ENCODE results near the gene CADPS. TPM values are rescaled to one million over a fixed set of nuclear protein-coding genes. Genes with fewer than 3 reads are reported as not detected.
A peak's percentile ranks its signal among the peaks of the same experiment; 100 is the strongest.

The CADPS gene
- polyA plus RNA-seq, 1 experiment, result not detected

- ChIA-PET POLR2A (no interaction called here), CTCF (no interaction called here)
- Histone ChIP-seq H3K36me3 (ENCODE audit: control insufficient read depth, insufficient read depth, low read length) (no peaks in the 10 kb centered on the region), H3K27me3 (ENCODE audit: control insufficient read depth, insufficient read depth, low read length) (no peaks in the 10 kb centered on the region), H3K4me3 (ENCODE audit: low read depth, low read length) (no peak overlapping the region)
- no peak for DNase-seq (ENCODE audit: low read depth)
- TF ChIP-seq CTCF (IDR thresholded peaks at IDR 0.05; ENCODE audit: insufficient read depth, low read depth, low read length), result peak; percentile 31; the same call in 1 of the 2 replicates
Measured at GRCh38 chr3:62493109-62493801, 382.0 kb downstream of the CADPS start.

GRCh38 chr3:62482961-62483360 is 392.3 kb downstream of the CADPS start:
- no peak for DNase-seq (ENCODE audit: low read depth)
- POLR2A ChIA-PET, result no interaction called here
- Histone ChIP-seq H3K36me3 (ENCODE audit: control insufficient read depth, insufficient read depth, low read length) (no peaks in the 10 kb centered on the region), H3K27me3 (ENCODE audit: control insufficient read depth, insufficient read depth, low read length) (peaks cover 2% of the 10 kb centered on the region; the same call in 1 of the 2 replicates), H3K4me3 (ENCODE audit: low read depth, low read length) (no peak overlapping the region)
- no peak for TF ChIP-seq CTCF (IDR thresholded peaks at IDR 0.05; ENCODE audit: insufficient read depth, low read depth, low read length)
- CTCF ChIA-PET, result no interaction called here

GRCh38 chr3:62481962-62482361 is 393.3 kb downstream of the CADPS start:
- no peak for TF ChIP-seq CTCF (IDR thresholded peaks at IDR 0.05; ENCODE audit: insufficient read depth, low read depth, low read length)
- Histone ChIP-seq H3K4me3 (ENCODE audit: low read depth, low read length) (no peak overlapping the region), H3K36me3 (ENCODE audit: control insufficient read depth, insufficient read depth, low read length) (no peaks in the 10 kb centered on the region), H3K27me3 (ENCODE audit: control insufficient read depth, insufficient read depth, low read length) (peaks cover 2% of the 10 kb centered on the region; the same call in 1 of the 2 replicates)
- no peak for DNase-seq (ENCODE audit: low read depth)
- CTCF ChIA-PET, result no interaction called here
- POLR2A ChIA-PET, result no interaction called here

- DNase-seq (ENCODE audit: low read depth), result no peak
- TF ChIP-seq CTCF (IDR thresholded peaks at IDR 0.05; ENCODE audit: insufficient read depth, low read depth, low read length), result no peak
- Histone ChIP-seq H3K4me3 (ENCODE audit: low read depth, low read length) (no peak overlapping the region), H3K36me3 (ENCODE audit: control insufficient read depth, insufficient read depth, low read length) (no peaks in the 10 kb centered on the region), H3K27me3 (ENCODE audit: control insufficient read depth, insufficient read depth, low read length) (peaks cover 2% of the 10 kb centered on the region; the same call in 1 of the 2 replicates)
- POLR2A ChIA-PET, result no interaction called here
- CTCF ChIA-PET, result interaction anchor here (0.7 kb wide), 1 partner anchor 78 kb away, joined by 3 read pairs; no protein-coding TSS in a partner anchor
Measured at GRCh38 chr3:62480056-62480455, 395.2 kb downstream of the CADPS start.

- no peak for DNase-seq (ENCODE audit: low read depth)
- ChIA-PET CTCF (no interaction called here), POLR2A (no interaction called here)
- no peak for TF ChIP-seq CTCF (IDR thresholded peaks at IDR 0.05; ENCODE audit: insufficient read depth, low read depth, low read length)
- no peak overlapping the region for H3K4me3 ChIP-seq (ENCODE audit: low read depth, low read length)
- H3K36me3 ChIP-seq (ENCODE audit: control insufficient read depth, insufficient read depth, low read length), result no peaks in the 10 kb centered on the region
- H3K27me3 ChIP-seq (ENCODE audit: control insufficient read depth, insufficient read depth, low read length), result peaks cover 2% of the 10 kb centered on the region; the same call in 1 of the 2 replicates
Measured at GRCh38 chr3:62479326-62479725, 395.9 kb downstream of the CADPS start.
